AG09319 (cell line): ENCODE measurements around the gene TBC1D14.

Experiments
- DNase-seq: peaks from one replicate; pipeline ENCODE4 v3.0.0-alpha.2; 2010; ENCODE audit warnings: low read depth; ENCODE audit errors: extremely low read depth
- CTCF ChIP-seq: IDR thresholded peaks from 2 replicates; pipeline ENCODE4 v1.5.1; 2011; ENCODE audit warnings: low read depth, mild to moderate bottlenecking, inconsistent platforms, low read length, moderate library complexity

TBC1D14 gene

GRCh38 chr4:6909113-6909969 is at the start of gene TBC1D14:
Gene TBC1D14 (plus strand): TSS chr4:6909826. CDS start chr4:6923390, 13,564 bp downstream.
- peak; percentile 65 for DNase-seq
- no peak for TF ChIP-seq CTCF

GRCh38 chr4:6868386-6868785 is 41.2 kb upstream of the TBC1D14 start:
- no peak for TF ChIP-seq CTCF
- DNase-seq = no peak

GRCh38 chr4:6869944-6870343 is 39.7 kb upstream of the TBC1D14 start:
- DNase-seq = no peak
- TF ChIP-seq CTCF = no peak

GRCh38 chr4:6873291-6873690 is 36.3 kb upstream of the TBC1D14 start:
- DNase-seq = no peak
- TF ChIP-seq CTCF = no peak; the same call in 1 of the 2 replicates

GRCh38 chr4:6873792-6874461 is 35.7 kb upstream of the TBC1D14 start:
- peak; percentile 83 for TF ChIP-seq CTCF
- no peak for DNase-seq

- no peak for TF ChIP-seq CTCF
- no peak for DNase-seq
These were observed 34.6 kb upstream of the TBC1D14 start for GRCh38 chr4:6874981-6875380.

- no peak for DNase-seq
- TF ChIP-seq CTCF = no peak
These were observed 34.2 kb upstream of the TBC1D14 start for GRCh38 chr4:6875431-6875831.
